H4 (cell line): ENCODE results near the gene COQ9. TPM values are rescaled to one million over a fixed set of nuclear protein-coding genes. Genes with fewer than 3 reads are reported as not detected.

ENCODE experiments used
- DNase-seq: peaks from one replicate; pipeline ENCODE4 v3.0.0-alpha.2; 2015; ENCODE audit warnings: low spot score
- total RNA-seq: library from RNA; depleted of rRNA; stranded (reverse); fragments of >200 nt; shearing (Covaris generic); gene quantifications from 2 replicates; pipeline ENCODE4 v1.2.3, GENCODE V29; 2014

COQ9 gene
- total RNA-seq, 1 experiment from 2014 or later = 76.9 TPM

GRCh38 chr16:57471852-57472664 lies 24.8 kb downstream of the COQ9 start:
- DNase-seq = no peak

- DNase-seq = no peak
These were observed 25.4 kb downstream of the COQ9 start for GRCh38 chr16:57472665-57473060.

- DNase-seq = no peak
These were observed 26.0 kb downstream of the COQ9 start for GRCh38 chr16:57473176-57473840.

- no peak for DNase-seq
These were observed 26.6 kb downstream of the COQ9 start for GRCh38 chr16:57473906-57474305.

GRCh38 chr16:57474671-57475661 lies 27.7 kb downstream of the COQ9 start:
- DNase-seq = no peak

- DNase-seq = peak; percentile 39
These were observed 28.5 kb downstream of the COQ9 start for GRCh38 chr16:57475711-57476339.

GRCh38 chr16:57476546-57477410 lies 29.5 kb downstream of the COQ9 start:
- DNase-seq = no peak

- no peak for DNase-seq
These were observed 30.4 kb downstream of the COQ9 start for GRCh38 chr16:57477531-57478202.

- no peak for DNase-seq
These were observed 31.3 kb downstream of the COQ9 start for GRCh38 chr16:57478396-57479204.

GRCh38 chr16:57479205-57479975 lies 32.1 kb downstream of the COQ9 start:
- peak; percentile 75 for DNase-seq

GRCh38 chr16:57479976-57480753 lies 32.9 kb downstream of the COQ9 start:
- peak; percentile 39 for DNase-seq

GRCh38 chr16:57480754-57481230 lies 33.5 kb downstream of the COQ9 start:
- DNase-seq = no peak

- DNase-seq = no peak
These were observed 34.1 kb downstream of the COQ9 start for GRCh38 chr16:57481421-57481820.

GRCh38 chr16:57482845-57483545 lies 35.7 kb downstream of the COQ9 start:
- DNase-seq = no peak

GRCh38 chr16:57483725-57484514 lies 36.6 kb downstream of the COQ9 start:
- no peak for DNase-seq

- no peak for DNase-seq
These were observed 37.3 kb downstream of the COQ9 start for GRCh38 chr16:57484515-57485005.
